K562 treated with DMSO at 1 percent for 24 hours (cell line): ENCODE data around the gene MUS81. TPM values are rescaled to one million over a fixed set of nuclear protein-coding genes. Genes with fewer than 3 reads are reported as not detected.

Experiments
- total RNA-seq: library from RNA; unstranded; fragments of 300-600 nt; gene quantifications from 2 replicates; pipeline ENCODE4 v1.2.3, GENCODE V29; 2022; ENCODE audit warnings: low read depth; ENCODE audit not compliant: insufficient read depth

Gene MUS81, protein sequence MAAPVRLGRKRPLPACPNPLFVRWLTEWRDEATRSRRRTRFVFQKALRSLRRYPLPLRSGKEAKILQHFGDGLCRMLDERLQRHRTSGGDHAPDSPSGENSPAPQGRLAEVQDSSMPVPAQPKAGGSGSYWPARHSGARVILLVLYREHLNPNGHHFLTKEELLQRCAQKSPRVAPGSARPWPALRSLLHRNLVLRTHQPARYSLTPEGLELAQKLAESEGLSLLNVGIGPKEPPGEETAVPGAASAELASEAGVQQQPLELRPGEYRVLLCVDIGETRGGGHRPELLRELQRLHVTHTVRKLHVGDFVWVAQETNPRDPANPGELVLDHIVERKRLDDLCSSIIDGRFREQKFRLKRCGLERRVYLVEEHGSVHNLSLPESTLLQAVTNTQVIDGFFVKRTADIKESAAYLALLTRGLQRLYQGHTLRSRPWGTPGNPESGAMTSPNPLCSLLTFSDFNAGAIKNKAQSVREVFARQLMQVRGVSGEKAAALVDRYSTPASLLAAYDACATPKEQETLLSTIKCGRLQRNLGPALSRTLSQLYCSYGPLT
- total RNA-seq, result 72.4 and 88.2 TPM in 2 replicates

DNA sequence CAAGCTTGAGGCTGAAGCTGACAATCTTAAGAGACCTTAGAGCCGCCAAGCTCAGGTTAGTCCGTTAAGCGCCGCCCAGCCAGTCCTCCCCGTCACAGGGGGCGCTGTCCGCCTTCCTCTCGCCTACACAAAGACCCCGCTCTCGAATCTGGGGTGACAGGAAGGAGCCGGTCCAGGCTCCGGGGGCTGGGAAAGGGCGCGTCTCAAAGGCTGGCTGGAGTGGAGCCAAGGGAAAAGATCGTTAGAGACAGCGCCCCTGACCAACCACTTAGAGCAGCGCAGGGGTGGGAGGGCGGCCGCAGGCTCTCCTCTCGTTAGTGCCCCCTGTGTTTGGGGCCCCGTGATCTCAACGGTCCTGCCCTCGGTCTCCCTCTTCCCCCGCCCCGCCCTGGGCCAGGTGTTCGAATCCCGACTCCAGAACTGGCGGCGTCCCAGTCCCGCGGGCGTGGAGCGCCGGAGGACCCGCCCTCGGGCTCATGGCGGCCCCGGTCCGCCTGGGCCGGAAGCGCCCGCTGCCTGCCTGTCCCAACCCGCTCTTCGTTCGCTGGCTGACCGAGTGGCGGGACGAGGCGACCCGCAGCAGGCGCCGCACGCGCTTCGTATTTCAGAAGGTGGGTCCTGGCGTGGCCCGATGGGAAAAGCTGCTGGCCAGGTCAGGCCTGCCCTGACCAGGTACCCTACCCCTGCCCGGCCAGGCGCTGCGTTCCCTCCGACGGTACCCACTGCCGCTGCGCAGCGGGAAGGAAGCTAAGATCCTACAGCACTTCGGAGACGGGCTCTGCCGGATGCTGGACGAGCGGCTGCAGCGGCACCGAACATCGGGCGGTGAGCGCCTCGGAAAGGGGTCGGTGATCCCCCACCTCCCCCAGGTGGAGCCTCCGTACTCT, at the start of gene MUS81:
Gene MUS81, plus strand, starts transcription at position 156 of the 887 bp plus-strand sequence. Its CDS starts 321 bp downstream, at position 477.

DNA sequence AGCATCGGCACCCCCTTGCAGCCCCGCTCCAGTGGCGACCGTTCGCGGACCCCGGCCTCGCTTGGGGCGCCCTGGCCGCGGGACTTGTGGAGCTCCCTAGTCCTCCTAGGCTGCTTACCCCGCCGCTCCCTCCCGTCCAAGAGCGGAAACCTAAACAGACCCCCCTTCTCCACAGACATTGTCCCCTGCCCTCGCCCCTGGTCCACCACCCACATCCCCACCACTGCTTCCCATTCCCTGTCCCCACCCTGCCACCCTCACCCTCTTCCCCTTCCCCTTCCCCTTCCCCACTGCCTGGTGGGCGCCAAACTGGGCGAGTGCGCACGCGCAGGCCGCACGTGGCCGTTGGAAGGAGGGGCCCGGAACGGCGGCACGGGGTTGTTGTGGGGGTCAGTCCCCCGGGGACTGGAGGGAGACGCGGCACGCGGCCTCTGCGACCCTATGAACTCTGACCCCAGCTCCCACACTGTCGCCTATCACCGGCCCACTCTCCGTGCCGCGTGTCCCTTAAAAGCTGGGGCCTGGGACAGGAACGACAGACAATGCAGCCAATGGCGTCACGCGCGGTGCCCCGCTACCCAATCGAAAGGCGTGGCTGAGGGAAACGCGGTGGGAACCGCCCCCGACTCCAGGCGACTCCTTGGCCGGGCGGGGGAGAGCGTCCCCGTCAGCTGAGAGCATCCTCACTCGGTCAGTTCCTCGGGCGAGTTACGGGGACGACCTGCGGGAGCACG, 26.8 kb upstream of the MUS81 start, which contains the start of gene SNX32:
Gene SNX32, plus strand, starts transcription at position 667 of the 734 bp plus-strand sequence. CDS start 103 bp downstream, outside the sequence.

DNA sequence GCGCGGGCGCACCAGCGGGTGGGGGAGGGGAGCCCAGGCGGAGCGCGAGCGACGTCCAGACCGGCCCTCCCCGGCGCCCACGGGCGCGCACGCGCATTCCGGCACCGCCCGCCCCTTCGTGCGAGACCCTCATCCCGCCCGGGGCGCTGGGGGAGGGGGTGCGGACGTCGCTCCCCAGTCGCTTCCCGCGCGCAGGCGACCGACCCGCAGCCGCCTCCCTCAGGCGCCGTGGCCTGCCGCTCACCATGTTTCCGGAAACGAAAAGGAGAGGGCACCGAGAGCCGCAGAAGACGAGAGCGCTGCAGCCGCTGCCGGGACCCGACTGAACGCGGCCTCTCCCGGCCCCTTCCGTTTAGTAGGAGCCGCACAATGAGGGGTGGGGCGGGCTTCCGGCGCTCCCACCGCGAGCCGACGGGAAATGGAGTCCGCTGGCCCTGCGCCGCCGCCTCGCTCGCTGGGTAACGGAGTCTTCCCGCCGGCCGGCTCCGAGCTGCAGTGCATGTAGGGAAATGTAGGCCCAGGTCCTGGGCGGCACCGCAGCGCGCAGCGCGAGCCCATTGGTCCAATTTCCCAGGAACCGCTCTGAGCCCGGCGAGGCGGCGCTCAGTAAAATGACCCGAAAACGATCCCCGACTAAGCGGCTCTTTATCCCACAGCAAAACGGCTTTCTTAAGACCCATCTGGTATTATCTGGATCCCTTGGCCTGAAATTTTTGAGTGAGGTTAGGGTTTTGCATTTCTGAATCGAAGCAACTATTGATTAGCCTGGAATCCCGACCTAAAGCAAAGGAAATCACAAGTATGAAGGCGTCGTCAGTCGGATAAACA, 2.2 kb upstream of the MUS81 start, which contains the start of gene CFL1:
Gene CFL1, minus strand, starts transcription at position 328 of the 828 bp plus-strand sequence. Its CDS starts 81 bp downstream, at position 247.

DNA sequence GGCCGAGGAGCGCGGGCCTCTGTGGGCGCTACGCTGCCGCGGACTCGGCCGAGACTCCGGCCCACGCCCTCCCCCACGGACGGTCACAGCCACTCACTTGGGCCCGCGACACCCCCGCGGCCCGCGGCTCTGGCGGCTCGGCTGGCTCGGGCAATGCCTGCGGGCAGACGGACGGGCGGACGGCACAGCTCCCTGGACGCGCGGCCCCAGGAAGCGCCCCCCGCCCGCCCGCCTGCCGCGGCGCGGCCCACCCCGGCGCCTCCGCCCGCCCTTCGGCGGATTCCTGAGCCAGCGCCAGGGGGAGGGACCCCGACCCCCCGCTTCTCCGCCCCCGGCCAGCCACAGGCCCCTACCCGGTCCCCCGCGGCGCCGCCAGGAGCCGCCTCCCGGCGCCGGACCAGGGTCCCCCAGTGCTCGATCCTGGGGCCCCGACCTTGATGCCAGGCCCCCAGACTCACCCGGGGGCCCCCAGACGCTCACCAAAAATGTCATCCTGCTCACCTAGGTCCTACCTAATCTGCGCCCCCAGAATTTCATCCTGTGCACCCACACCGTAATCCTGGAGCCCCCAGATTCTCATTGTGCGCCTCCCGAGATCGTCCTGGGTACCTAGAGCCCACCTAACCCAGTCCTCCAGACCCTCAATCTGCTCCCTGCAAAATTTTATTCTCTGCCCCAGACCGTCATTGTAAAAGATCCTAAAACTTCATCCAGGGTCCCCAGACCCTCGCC, 12.5 kb downstream of the MUS81 start, which contains the start of gene EFEMP2:
Gene EFEMP2, minus strand, starts transcription at position 215 of the 732 bp plus-strand sequence. CDS start 446 bp downstream, outside the sequence.

DNA sequence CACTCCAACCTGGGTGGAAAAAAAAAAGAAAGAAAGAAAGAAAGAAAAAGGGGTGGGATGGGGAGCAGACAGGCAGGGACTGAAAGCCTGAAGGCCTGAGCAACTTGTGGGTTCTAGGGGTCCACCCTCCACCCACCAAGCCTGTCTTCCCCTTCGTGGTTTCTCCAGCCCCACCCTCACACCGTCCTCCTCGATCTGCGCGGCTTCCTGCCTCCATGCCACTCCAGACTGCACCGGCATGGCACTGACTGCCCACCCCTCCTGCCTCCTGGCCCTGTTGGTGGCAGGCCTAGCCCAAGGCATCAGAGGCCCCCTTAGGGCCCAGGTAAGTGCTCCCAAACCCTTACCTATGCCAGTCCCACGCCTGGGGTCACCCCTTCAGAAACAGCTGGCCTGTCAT, 19.4 kb downstream of the MUS81 start, which contains the start of gene CTSW:
Gene CTSW, plus strand, starts transcription at position 221 of the 400 bp plus-strand sequence. Its CDS starts 18 bp downstream, at position 239.

DNA sequence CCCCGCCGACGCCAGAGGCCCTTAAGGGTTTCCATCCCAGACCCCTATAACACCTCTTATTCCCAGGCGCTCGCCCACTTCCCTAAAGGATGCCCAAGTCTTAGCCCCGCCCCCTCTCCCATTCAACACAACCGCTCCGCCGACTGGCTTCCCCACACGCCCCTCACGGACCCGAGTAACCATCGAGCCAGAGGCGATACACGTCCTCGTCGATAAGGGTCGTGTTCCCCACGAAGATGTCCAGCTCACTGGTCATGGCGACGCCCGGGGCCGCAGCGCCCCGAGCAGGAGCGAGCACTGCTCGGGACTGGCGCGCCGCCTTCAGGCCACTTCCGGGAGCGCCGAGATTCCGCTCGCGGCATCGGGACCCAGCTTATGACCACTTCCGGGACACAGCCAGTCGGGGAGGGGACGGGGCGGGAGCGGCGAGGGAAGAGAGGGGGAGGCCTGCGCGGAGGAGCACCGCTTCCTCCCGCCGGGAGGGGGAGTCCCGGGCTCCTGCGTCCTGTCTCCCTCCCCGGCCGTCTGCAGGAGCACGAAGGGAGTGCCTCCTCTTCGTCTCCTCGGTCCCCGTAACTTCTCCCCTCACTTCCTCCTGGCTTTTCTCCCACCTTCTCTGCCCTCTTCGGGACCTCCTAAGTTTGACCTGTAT, 28.1 kb downstream of the MUS81 start, which contains the start of gene FIBP:
Gene FIBP, minus strand, starts transcription at position 309 of the 652 bp plus-strand sequence. Its CDS starts 53 bp downstream, at position 256.

DNA sequence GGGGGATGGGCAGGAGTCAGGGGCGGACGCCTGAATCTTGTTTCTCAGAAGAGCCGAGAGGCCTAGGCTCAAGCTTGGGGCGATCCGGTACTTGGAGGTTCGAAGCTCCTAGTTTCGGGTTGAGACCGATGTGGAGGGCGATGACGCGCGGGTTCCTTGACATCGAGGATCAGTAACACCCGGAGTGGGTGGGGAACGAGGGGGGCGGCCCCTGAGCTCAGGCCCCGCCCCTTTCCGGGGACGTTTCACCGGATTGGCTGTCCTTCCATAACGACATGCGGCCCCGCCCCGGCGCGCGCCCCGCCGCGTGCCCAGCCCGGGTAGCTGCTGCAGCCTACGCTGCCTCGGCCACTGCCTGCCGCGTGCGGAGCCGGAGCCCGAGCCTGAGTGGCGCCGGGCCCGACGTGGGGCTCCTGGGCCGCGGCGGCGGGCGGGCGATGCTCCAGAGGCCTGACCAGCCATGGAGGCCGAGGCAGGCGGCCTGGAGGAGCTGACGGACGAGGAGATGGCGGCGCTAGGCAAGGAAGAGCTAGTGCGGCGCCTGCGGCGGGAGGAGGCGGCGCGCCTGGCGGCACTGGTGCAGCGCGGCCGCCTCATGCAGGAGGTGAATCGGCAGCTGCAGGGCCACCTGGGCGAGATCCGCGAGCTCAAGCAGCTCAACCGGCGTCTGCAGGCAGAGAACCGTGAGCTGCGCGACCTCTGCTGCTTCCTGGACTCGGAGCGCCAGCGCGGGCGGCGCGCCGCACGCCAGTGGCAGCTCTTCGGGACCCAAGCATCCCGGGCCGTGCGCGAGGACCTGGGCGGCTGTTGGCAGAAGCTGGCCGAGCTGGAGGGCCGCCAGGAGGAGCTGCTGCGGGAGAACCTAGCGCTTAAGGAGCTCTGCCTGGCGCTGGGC, 30.3 kb downstream of the MUS81 start, which contains the start of gene CCDC85B:
Gene CCDC85B, plus strand, starts transcription at position 350 of the 895 bp plus-strand sequence. Its CDS starts 111 bp downstream, at position 461.

DNA sequence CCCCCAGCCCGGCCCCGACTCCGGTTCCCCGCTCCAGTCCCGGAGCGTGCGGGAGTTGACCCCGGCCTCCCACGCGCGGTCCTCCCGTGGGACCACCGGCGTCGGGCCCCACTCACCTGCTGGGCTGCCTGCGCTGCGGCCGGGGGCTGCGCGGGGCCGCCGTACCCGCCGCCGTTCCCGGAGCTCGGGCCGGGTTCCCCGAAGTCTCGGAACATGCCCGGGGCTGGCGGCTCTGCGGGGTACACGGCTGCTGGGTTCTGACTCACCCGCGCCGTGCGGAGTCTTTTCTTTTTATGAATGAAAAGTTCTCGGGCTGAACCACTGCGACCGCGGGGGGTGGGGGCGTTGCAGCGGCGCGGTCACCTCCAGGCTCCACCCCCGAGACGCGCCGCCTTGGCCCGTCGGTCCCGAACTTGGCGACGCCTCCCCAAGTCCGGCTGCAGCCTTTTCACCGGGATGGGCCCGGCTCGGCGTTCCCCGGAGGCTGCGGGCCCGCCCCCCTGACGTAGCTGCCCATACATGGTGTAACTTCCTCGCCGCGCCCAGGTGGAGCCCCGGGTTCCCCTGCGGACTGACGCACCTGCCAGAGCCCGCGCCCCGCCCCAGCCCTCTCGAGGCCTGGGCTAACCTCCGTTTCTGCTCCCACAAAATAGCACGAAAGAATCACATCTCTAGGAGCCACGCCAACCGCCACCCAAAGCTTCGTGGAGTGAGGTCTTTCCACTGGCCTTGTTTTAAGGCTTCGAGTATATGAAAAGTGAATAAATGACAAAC, 40.1 kb downstream of the MUS81 start, which contains the start of gene FOSL1:
Gene FOSL1, minus strand, starts transcription at position 264 of the 774 bp plus-strand sequence. Its CDS starts 49 bp downstream, at position 215.

Other genes with a start within 250 kb of the MUS81 start
- 93.2 and 97.7 TPM in 2 replicates for gene MAP3K11, start 246.2 kb upstream of the MUS81 start, total RNA-seq
- 52.3 and 54.3 TPM in 2 replicates for gene PCNX3, start 244.7 kb upstream of the MUS81 start, total RNA-seq
- gene SIPA1, start 222.3 kb upstream of the MUS81 start, total RNA-seq, result 99.8 and 104 TPM in 2 replicates
- gene RELA, start 197.5 kb upstream of the MUS81 start, total RNA-seq, result 76.3 and 79.5 TPM in 2 replicates
- gene KAT5, start 148.2 kb upstream of the MUS81 start, total RNA-seq, result 50.5 and 58.6 TPM in 2 replicates
- gene RNASEH2C, start 139.6 kb upstream of the MUS81 start, total RNA-seq, result 50.7 and 64.2 TPM in 2 replicates
- 43.7 and 44.6 TPM in 2 replicates for gene AP5B1, start 79.5 kb upstream of the MUS81 start, total RNA-seq
- gene OVOL1, start 73.4 kb upstream of the MUS81 start, total RNA-seq, result not detected in 2 replicates
- gene SNX32, start 26.5 kb upstream of the MUS81 start, total RNA-seq, result not detected in 2 replicates
- 749 and 768 TPM in 2 replicates for gene CFL1, start 2.3 kb upstream of the MUS81 start, total RNA-seq
- gene EFEMP2, start 12.4 kb downstream of the MUS81 start, total RNA-seq, result 0.50 and 1.1 TPM in 2 replicates
- not detected in 2 replicates for gene CTSW, start 19.4 kb downstream of the MUS81 start, total RNA-seq
- 68.1 and 94.2 TPM in 2 replicates for gene FIBP, start 28.0 kb downstream of the MUS81 start, total RNA-seq
- gene CCDC85B, start 30.2 kb downstream of the MUS81 start, total RNA-seq, result 76.5 and 77.6 TPM in 2 replicates
- gene FOSL1, start 40.0 kb downstream of the MUS81 start, total RNA-seq, result 5.8 and 9.9 TPM in 2 replicates
- 62.0 and 63.2 TPM in 2 replicates for gene C11orf68, start 58.6 kb downstream of the MUS81 start, total RNA-seq
- gene DRAP1, start 59.0 kb downstream of the MUS81 start, total RNA-seq, result 163 and 177 TPM in 2 replicates
- not detected in 2 replicates for gene TSGA10IP, start 85.0 kb downstream of the MUS81 start, total RNA-seq
- gene SART1, start 101.3 kb downstream of the MUS81 start, total RNA-seq, result 78.9 and 80.3 TPM in 2 replicates
- gene EIF1AD, start 141.7 kb downstream of the MUS81 start, total RNA-seq, result 37.4 and 39.1 TPM in 2 replicates
- gene BANF1, start 142.1 kb downstream of the MUS81 start, total RNA-seq, result 187 and 191 TPM in 2 replicates
- gene CST6, start 151.6 kb downstream of the MUS81 start, total RNA-seq, result not detected in 2 replicates
- gene CATSPER1, start 166.0 kb downstream of the MUS81 start, total RNA-seq, result 0.23 and 0.30 TPM in 2 replicates
- not detected in 2 replicates for gene GAL3ST3, start 188.7 kb downstream of the MUS81 start, total RNA-seq
- gene SF3B2, start 191.9 kb downstream of the MUS81 start, total RNA-seq, result 271 and 300 TPM in 2 replicates
- 35.1 and 39.1 TPM in 2 replicates for gene PACS1, start 209.8 kb downstream of the MUS81 start, total RNA-seq